Measurements from ENCODE around the gene FAM98C. TPM values are rescaled to one million over a fixed set of nuclear protein-coding genes. Genes with fewer than 3 reads are reported as not detected.

Gene FAM98C
- total and polyA plus RNA-seq, 4 donors, result 4.2 to 8.5 (median 6.2) TPM

- Histone ChIP-seq H3K27ac (ENCODE audit: low read depth in 1 of 2, low read length in 2 of 2) (no peak overlapping the region), H3K27me3 (ENCODE audit: control insufficient read depth in 4 of 4, insufficient read depth in 4 of 4, low read length in 3 of 4) (peaks cover 0 to 4% (median 0%) of the 10 kb centered on the region in 4 donors), H3K9me3 (ENCODE audit: control insufficient read depth in 4 of 4, low read length in 3 of 4) (no peaks in the 10 kb centered on the region), H3K4me3 (ENCODE audit: low read depth in 1 of 3, low read length in 3 of 3) (no peak overlapping the region), H3K4me1 (ENCODE audit: control insufficient read depth in 4 of 4, insufficient read depth in 4 of 4, low read length in 3 of 4) (no peaks in the 10 kb centered on the region), H3K36me3 (ENCODE audit: control insufficient read depth in 4 of 4, insufficient read depth in 3 of 4, low read depth in 1 of 4, low read length in 3 of 4) (no peaks in the 10 kb centered on the region), H3K9ac (ENCODE audit: low read depth in 1 of 2, low read length in 2 of 2) (no peak overlapping the region)
- no peak for DNase-seq (ENCODE audit: low spot score)
- TF ChIP-seq ZBTB33 (IDR thresholded peaks at IDR 0.05), result no peak
- TF ChIP-seq FOXA2 (IDR thresholded peaks at IDR 0.05), result no peak
- TF ChIP-seq HNF4A (conservative IDR thresholded peaks at IDR 0.05), result no peak
- no peak for TF ChIP-seq YY1 (IDR thresholded peaks at IDR 0.05)
- TF ChIP-seq EGR1 (IDR thresholded peaks at IDR 0.05; ENCODE audit: low read depth in 2 of 2), result no peak
- 53% methylated on average over 7 of the region's 7 CpGs for WGBS
These were observed 38.9 kb downstream of the FAM98C start for GRCh38 chr19:38441657-38442348.

- Histone ChIP-seq H3K27ac (ENCODE audit: low read depth in 1 of 2, low read length in 2 of 2) (no peak overlapping the region), H3K4me3 (ENCODE audit: low read depth in 1 of 3, low read length in 3 of 3) (no peak overlapping the region), H3K9ac (ENCODE audit: low read depth in 1 of 2, low read length in 2 of 2) (no peak overlapping the region), H3K27me3 (ENCODE audit: control insufficient read depth in 4 of 4, insufficient read depth in 4 of 4, low read length in 3 of 4) (peaks cover 0 to 4% (median 0%) of the 10 kb centered on the region in 4 donors), H3K4me1 (ENCODE audit: control insufficient read depth in 4 of 4, insufficient read depth in 4 of 4, low read length in 3 of 4) (no peaks in the 10 kb centered on the region), H3K36me3 (ENCODE audit: control insufficient read depth in 4 of 4, insufficient read depth in 3 of 4, low read depth in 1 of 4, low read length in 3 of 4) (no peaks in the 10 kb centered on the region), H3K9me3 (ENCODE audit: control insufficient read depth in 4 of 4, low read length in 3 of 4) (no peaks in the 10 kb centered on the region)
- WGBS, result 90% methylated on average over 9 of the region's 9 CpGs
- TF ChIP-seq ZBTB33 (IDR thresholded peaks at IDR 0.05), result no peak
- no peak for TF ChIP-seq FOXA2 (IDR thresholded peaks at IDR 0.05)
- no peak for TF ChIP-seq REST (IDR thresholded peaks at IDR 0.05)
- TF ChIP-seq YY1 (IDR thresholded peaks at IDR 0.05), result no peak
- no peak for TF ChIP-seq NR2F2 (IDR thresholded peaks at IDR 0.05)
- TF ChIP-seq ATF3 (IDR thresholded peaks at IDR 0.05), result no peak
- TF ChIP-seq SP1 (IDR thresholded peaks at IDR 0.05), result no peak
- TF ChIP-seq TAF1 (conservative IDR thresholded peaks at IDR 0.05), result no peak
- no peak for TF ChIP-seq HNF4G (IDR thresholded peaks at IDR 0.05)
- no peak for TF ChIP-seq EGR1 (IDR thresholded peaks at IDR 0.05; ENCODE audit: low read depth in 2 of 2)
- TF ChIP-seq RXRA (IDR thresholded peaks at IDR 0.05), result no peak
- TF ChIP-seq CTCF (IDR thresholded peaks at IDR 0.05; ENCODE audit: low read depth, low read length, missing input control), result no peak
- TF ChIP-seq JUND (IDR thresholded peaks at IDR 0.05), result no peak
- no peak for DNase-seq (ENCODE audit: low spot score)
These were observed 39.8 kb downstream of the FAM98C start for GRCh38 chr19:38442736-38443135.
